AG04450 (cell line): ENCODE measurements around the gene STOM. TPM values are rescaled to one million over a fixed set of nuclear protein-coding genes. Genes with fewer than 3 reads are reported as not detected.

ENCODE experiments used
- CTCF ChIA-PET: fragments of 300-600, 350-600 bp; formaldehyde crosslinking; extraction: SDS; loops from one replicate; lab custom pipeline; 2022; ENCODE audit warnings: antibody characterized with exemption, inconsistent platforms; lab: Charles Lee
- POLR2A ChIA-PET: fragments of 350-600 bp; formaldehyde crosslinking; extraction: SDS; loops from one replicate; lab custom pipeline; 2021; ENCODE audit warnings: antibody characterized with exemption, inconsistent platforms; lab: Yijun Ruan, JAX
- DNase-seq: peaks from one replicate; pipeline ENCODE4 v3.0.0-alpha.2; 2011; ENCODE audit warnings: low read depth, low spot score
- H3K27ac ChIP-seq: one replicate; pipeline ENCODE4 v1.5.1; 2012; ENCODE audit warnings: low read depth, low read length, control low read depth
- H3K27me3 ChIP-seq: one replicate; pipeline ENCODE4 v1.6.0; 2012; ENCODE audit warnings: low read length; ENCODE audit not compliant: control insufficient read depth, insufficient read depth
- H3K4me3 ChIP-seq: 2 replicates; pipeline ENCODE4 v1.5.1; 2011; ENCODE audit warnings: mild to moderate bottlenecking, low read depth, low read length, control low read depth
- H3K9me3 ChIP-seq: 2 replicates; pipeline ENCODE4 v1.5.1; 2012; ENCODE audit warnings: low read length; ENCODE audit not compliant: control insufficient read depth, insufficient read depth
- polyA plus RNA-seq: library from polyadenylated mRNA; depleted of rRNA; stranded (reverse); fragments of >200 nt; gene quantifications from 2 replicates; pipeline ENCODE4 v1.2.3, GENCODE V29; 2011
- TF ChIP-seq, protein P1 (sequence below): IDR thresholded peaks from 2 replicates; pipeline ENCODE4 v1.5.1; 2011; ENCODE audit warnings: low read depth, low read length, control low read depth, inconsistent platforms

The STOM gene
- polyA plus RNA-seq, 1 experiment: 510 TPM

DNA sequence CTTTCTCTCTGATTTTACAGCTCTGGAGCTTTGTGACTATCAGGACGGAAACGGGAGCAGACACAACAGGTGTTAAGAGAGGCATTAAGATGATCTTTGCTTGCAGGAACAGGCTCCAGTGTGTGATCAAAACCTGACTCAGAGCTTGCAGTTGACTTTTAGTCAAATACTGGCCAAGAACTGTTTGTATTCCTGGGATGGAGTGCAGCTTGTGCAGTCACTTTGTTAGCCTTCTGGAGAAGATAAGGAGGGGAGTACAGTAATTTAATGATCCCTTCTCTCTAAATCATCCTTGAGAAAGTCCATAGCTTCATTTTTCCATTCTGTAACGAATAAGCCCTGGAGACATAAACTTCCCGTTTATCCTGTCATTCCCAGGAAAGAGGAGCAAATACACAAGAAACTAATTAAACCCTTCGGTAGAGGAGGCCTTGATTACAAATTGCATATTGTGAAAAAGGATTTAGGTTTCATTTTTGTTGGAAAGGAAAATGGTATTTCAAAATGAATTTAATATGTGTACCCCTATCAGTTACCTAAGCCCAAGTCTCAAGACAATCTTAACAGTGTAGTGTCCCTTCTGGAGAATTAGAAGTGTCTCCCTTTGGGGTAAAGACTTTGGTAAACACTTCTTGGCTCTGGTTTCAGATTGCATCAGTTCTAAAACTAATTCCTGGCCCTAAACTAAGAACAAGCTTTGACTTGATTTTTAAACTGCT, 3.1 kb upstream of the STOM start:
- CTCF ChIA-PET: interaction anchor here (0.7 to 11.4 kb wide), 6 partner anchors 26 to 160 kb away, joined by 3 to 169 read pairs (median 6); no protein-coding TSS in a partner anchor

DNA sequence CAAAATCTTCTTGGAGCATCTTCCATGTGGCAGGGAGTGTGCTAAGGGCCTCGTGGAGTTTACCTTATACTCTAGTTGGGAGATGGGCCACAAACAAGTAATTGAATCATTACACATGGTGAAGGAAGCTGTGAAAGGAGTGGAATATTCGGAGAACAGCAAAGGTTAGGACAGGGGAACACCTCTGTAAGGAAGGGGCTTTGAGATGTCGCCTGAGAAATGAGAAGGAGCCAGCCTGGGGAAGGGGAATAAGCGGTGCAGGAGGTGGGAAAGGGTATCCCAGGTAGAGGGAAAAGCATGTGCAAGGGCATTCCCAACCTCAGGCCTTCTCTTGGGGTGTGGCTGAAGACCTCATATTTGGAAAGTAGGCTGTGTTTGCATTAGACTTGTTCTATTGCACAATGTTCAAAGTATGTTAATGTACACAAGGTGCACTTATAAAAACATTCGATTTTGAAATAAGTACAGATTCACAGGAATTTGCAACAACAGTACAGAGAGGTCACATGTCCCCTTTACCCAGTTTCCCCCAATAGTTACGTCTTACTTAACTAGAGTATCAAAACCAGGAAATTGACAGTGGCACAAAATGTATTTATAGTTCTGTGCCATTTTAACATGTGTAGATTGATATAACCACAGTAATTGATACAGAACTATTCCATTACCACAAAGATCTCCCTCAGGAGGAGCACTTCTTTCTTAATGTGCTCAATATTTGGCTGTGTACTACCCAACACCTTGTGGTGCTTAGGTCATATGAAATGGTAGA, 2.4 kb upstream of the STOM start:
- peak overlapping the region; percentile 72 for H3K27ac ChIP-seq
- H3K9me3 ChIP-seq: peaks cover 9% of the 10 kb centered on the region
- TF ChIP-seq, protein P1, sequence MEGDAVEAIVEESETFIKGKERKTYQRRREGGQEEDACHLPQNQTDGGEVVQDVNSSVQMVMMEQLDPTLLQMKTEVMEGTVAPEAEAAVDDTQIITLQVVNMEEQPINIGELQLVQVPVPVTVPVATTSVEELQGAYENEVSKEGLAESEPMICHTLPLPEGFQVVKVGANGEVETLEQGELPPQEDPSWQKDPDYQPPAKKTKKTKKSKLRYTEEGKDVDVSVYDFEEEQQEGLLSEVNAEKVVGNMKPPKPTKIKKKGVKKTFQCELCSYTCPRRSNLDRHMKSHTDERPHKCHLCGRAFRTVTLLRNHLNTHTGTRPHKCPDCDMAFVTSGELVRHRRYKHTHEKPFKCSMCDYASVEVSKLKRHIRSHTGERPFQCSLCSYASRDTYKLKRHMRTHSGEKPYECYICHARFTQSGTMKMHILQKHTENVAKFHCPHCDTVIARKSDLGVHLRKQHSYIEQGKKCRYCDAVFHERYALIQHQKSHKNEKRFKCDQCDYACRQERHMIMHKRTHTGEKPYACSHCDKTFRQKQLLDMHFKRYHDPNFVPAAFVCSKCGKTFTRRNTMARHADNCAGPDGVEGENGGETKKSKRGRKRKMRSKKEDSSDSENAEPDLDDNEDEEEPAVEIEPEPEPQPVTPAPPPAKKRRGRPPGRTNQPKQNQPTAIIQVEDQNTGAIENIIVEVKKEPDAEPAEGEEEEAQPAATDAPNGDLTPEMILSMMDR: no peak
- POLR2A ChIA-PET: interaction anchor here (0.7 to 2.5 kb wide), 7 partner anchors 18 to 50 kb away, joined by 3 to 10 read pairs (median 6); no protein-coding TSS in a partner anchor
- no peaks in the 10 kb centered on the region for H3K27me3 ChIP-seq
- DNase-seq: no peak
- H3K4me3 ChIP-seq: no peak overlapping the region
- CTCF ChIA-PET: interaction anchor here (0.7 to 11.4 kb wide), 3 partner anchors 26 to 53 kb away, joined by 3 to 169 read pairs (median 7); no protein-coding TSS in a partner anchor

More for the DNA sequence above, 3.1 kb upstream of the STOM start:
- POLR2A ChIA-PET: interaction anchor here (0.7 to 2.5 kb wide), 6 partner anchors 19 to 51 kb away, joined by 3 to 10 read pairs (median 6); no protein-coding TSS in a partner anchor
- Histone ChIP-seq H3K9me3 (peaks cover 9% of the 10 kb centered on the region), H3K27ac (peak overlapping the region; percentile 72), H3K4me3 (no peak overlapping the region), H3K27me3 (no peaks in the 10 kb centered on the region)
- peak; percentile 68 for DNase-seq
- TF ChIP-seq, protein P1: no peak

DNA sequence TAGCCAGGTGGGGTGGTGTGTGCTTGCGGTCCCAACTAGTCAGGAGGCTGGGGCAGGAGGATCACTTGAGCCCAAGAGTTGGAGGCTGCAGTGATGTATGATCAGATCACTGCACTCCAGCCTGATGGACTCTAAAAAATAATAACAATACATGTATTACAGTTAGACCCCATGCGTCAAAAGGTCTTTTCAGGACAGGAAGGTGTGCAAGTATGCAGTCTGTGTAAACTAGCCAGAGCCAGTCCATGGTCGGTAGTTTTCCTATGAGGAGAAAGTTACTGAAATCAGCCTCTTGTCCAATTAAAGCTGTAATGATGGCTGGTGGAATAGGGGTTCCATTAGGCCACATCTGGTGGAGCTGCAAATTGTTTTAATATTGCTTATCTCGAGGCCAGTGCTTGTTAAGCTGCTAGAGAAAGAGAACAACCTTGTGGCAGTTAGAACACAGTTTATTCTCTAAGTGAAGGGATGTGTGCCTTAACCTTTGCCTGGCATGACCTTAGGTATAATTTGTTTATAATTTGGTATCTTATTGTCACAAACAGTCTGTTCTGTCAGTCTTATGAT, 1.5 kb upstream of the STOM start:
- TF ChIP-seq, protein P1: no peak
- peaks cover 9% of the 10 kb centered on the region for H3K9me3 ChIP-seq
- no peak overlapping the region for H3K27ac ChIP-seq
- DNase-seq: no peak
- POLR2A ChIA-PET: interaction anchor here (1.6 to 2.5 kb wide), 2 partner anchors 21 to 39 kb away, joined by 6 to 10 read pairs; no protein-coding TSS in a partner anchor
- no peak overlapping the region for H3K4me3 ChIP-seq
- no peaks in the 10 kb centered on the region for H3K27me3 ChIP-seq
- CTCF ChIA-PET: interaction anchor here (0.6 to 11.4 kb wide), 3 partner anchors 9 to 52 kb away, joined by 7 to 169 read pairs (median 8); no protein-coding TSS in a partner anchor

DNA sequence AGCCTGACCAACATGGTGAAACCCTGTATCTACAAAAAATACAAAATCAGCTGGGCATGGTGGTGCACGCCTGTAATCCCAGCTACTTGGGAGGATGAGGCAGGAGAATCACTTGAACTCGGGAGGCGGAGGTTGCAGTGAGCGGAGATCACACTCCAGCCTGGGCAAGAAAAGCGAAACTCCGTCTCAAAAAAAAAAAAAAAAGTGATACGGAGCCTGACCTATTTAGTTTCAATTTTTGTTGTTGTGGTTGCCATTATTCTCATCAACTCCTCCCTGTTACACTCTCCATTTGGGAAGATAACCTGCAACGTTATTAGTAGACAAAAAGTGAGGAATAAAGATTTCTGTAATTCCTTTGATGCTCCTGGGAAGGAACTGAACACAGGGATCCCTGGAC, 1.3 kb downstream of the STOM start:
- TF ChIP-seq, protein P1: no peak
- POLR2A ChIA-PET: interaction anchor here (0.7 to 1.4 kb wide), 5 partner anchors 8 to 398 kb away, joined by 3 to 8 read pairs (median 5); no protein-coding TSS in a partner anchor
- DNase-seq: no peak
- CTCF ChIA-PET: interaction anchor here (0.6 to 1.3 kb wide), 2 partner anchors 36 to 49 kb away, joined by 4 to 6 read pairs; no protein-coding TSS in a partner anchor
- Histone ChIP-seq H3K27ac (no peak overlapping the region), H3K4me3 (peak overlapping the region; percentile 81), H3K27me3 (no peaks in the 10 kb centered on the region), H3K9me3 (peaks cover 9% of the 10 kb centered on the region)
